H9 (cell line): ENCODE measurements around the gene SLC34A3. TPM values are rescaled to one million over a fixed set of nuclear protein-coding genes. Genes with fewer than 3 reads are reported as not detected.

Source experiments
- DNase-seq: peaks from one replicate; pipeline ENCODE4 v3.0.0-alpha.2; 2017
- H2AFZ ChIP-seq: one replicate; pipeline ENCODE4 v1.6.1; 2013; ENCODE audit warnings: mild to moderate bottlenecking, low read length, control low read depth, moderate library complexity
- H2AK5ac ChIP-seq: 2 replicates; pipeline ENCODE4 v1.6.1; 2013; ENCODE audit warnings: low read length, control low read depth, mixed read lengths; ENCODE audit not compliant: insufficient read length
- H2BK120ac ChIP-seq: one replicate; pipeline ENCODE4 v1.6.1; 2013; ENCODE audit warnings: low read depth, mild to moderate bottlenecking, low read length, control low read depth, inconsistent platforms; ENCODE audit not compliant: poor library complexity, severe bottlenecking
- H2BK12ac ChIP-seq: 2 replicates; pipeline ENCODE4 v1.6.1; 2013; ENCODE audit warnings: low read length, control low read depth, mixed read lengths, low read depth; ENCODE audit not compliant: insufficient read length
- H2BK15ac ChIP-seq: 2 replicates; pipeline ENCODE4 v1.6.1; 2013; ENCODE audit warnings: low read depth, low read length, control low read depth
- H2BK20ac ChIP-seq: one replicate; pipeline ENCODE4 v1.6.1; 2013; ENCODE audit warnings: low read depth, mild to moderate bottlenecking, low read length, control low read depth, inconsistent platforms; ENCODE audit not compliant: poor library complexity, severe bottlenecking
- H2BK5ac ChIP-seq: 2 replicates; pipeline ENCODE4 v1.6.1; 2013; ENCODE audit warnings: low read length, control low read depth, mixed read lengths; ENCODE audit not compliant: insufficient read length
- H3K14ac ChIP-seq: 2 replicates; pipeline ENCODE4 v1.6.1; 2013; ENCODE audit warnings: low read length, control low read depth; ENCODE audit not compliant: insufficient read depth
- H3K18ac ChIP-seq: 2 replicates; pipeline ENCODE4 v1.6.1; 2013; ENCODE audit warnings: low read depth, mild to moderate bottlenecking, mixed read lengths, low read length, control low read depth; ENCODE audit not compliant: insufficient read length
- H3K23ac ChIP-seq: 2 replicates; pipeline ENCODE4 v1.6.1; 2013; ENCODE audit warnings: low read length, control low read depth, mixed read lengths, low read depth; ENCODE audit not compliant: insufficient read length
- H3K23me2 ChIP-seq: 2 replicates; pipeline ENCODE4 v1.6.1; 2013; ENCODE audit warnings: low read depth, mild to moderate bottlenecking, mixed read lengths, low read length, control low read depth; ENCODE audit not compliant: insufficient read length, poor library complexity, severe bottlenecking
- H3K27ac ChIP-seq: 2 replicates; pipeline ENCODE4 v1.5.1; 2013; ENCODE audit warnings: low read length, control low read depth, mixed read lengths, low read depth; ENCODE audit not compliant: insufficient read length
- H3K27me3 ChIP-seq: 2 replicates; pipeline ENCODE4 v1.6.1; 2013; ENCODE audit warnings: low read length, control low read depth, inconsistent platforms; ENCODE audit not compliant: insufficient read depth
- H3K4ac ChIP-seq: 2 replicates; pipeline ENCODE4 v1.6.1; 2013; ENCODE audit warnings: low read depth, mild to moderate bottlenecking, control low read depth, inconsistent platforms, low read length, moderate library complexity
- H3K4me1 ChIP-seq: 2 replicates; pipeline ENCODE4 v1.6.1; 2013; ENCODE audit warnings: low read length, control low read depth, inconsistent platforms; ENCODE audit not compliant: insufficient read depth
- H3K4me2 ChIP-seq: 2 replicates; pipeline ENCODE4 v1.6.1; 2013; ENCODE audit warnings: low read length, control low read depth, mixed read lengths; ENCODE audit not compliant: insufficient read length, insufficient read depth
- H3K56ac ChIP-seq: 2 replicates; pipeline ENCODE4 v1.6.1; 2013; ENCODE audit warnings: low read depth, mild to moderate bottlenecking, mixed read lengths, low read length, control low read depth; ENCODE audit not compliant: insufficient read length
- H3K79me1 ChIP-seq: 2 replicates; pipeline ENCODE4 v1.6.1; 2013; ENCODE audit warnings: low read depth, mild to moderate bottlenecking, moderate library complexity, low read length, control low read depth, inconsistent platforms; ENCODE audit not compliant: insufficient read depth, poor library complexity, severe bottlenecking
- H3K79me2 ChIP-seq: 2 replicates; pipeline ENCODE4 v1.6.1; 2013; ENCODE audit warnings: low read length, control low read depth, inconsistent platforms; ENCODE audit not compliant: insufficient read depth
- H3K9ac ChIP-seq: 2 replicates; pipeline ENCODE4 v1.6.1; 2013; ENCODE audit warnings: low read length, control low read depth, mixed read lengths; ENCODE audit not compliant: insufficient read length; ENCODE audit errors: extremely low read depth
- H3K9me3 ChIP-seq: one replicate; pipeline ENCODE4 v1.6.1; 2013; ENCODE audit warnings: low read depth, low read length, inconsistent platforms; ENCODE audit not compliant: control insufficient read depth
- H3T11ph ChIP-seq: one replicate; pipeline ENCODE4 v1.6.1; 2013; ENCODE audit warnings: mild to moderate bottlenecking, low read length, control low read depth, inconsistent platforms
- H4K20me1 ChIP-seq: one replicate; pipeline ENCODE4 v1.6.1; 2013; ENCODE audit not compliant: control insufficient read depth, insufficient read length, insufficient read depth
- H4K5ac ChIP-seq: 2 replicates; pipeline ENCODE4 v1.6.1; 2013; ENCODE audit warnings: low read depth, mild to moderate bottlenecking, mixed read lengths, low read length, control low read depth; ENCODE audit not compliant: insufficient read length
- H4K8ac ChIP-seq: replicated peaks from 2 replicates; pipeline ENCODE4 v1.6.1; 2013; ENCODE audit warnings: low read length, control low read depth, mixed read lengths, low read depth; ENCODE audit not compliant: insufficient read length
- H4K91ac ChIP-seq: 2 replicates; pipeline ENCODE4 v1.6.1; 2013; ENCODE audit warnings: low read depth, mild to moderate bottlenecking, moderate library complexity, mixed read lengths, low read length, control low read depth; ENCODE audit not compliant: insufficient read length
- H3K27ac Mint-ChIP-seq, 3 experiments: 2 replicates in 2 of 3; 3 replicates in 1 of 3; pipeline ENCODE4 v1.8.0; 2020 to 2021; ENCODE audit warnings: mixed read lengths in 3 of 3, mild to moderate bottlenecking in 1 of 3, moderate library complexity in 1 of 3
- H3K27me3 Mint-ChIP-seq: 2 replicates; pipeline ENCODE4 v1.8.0; 2021; ENCODE audit warnings: low read depth, mild to moderate bottlenecking, moderate library complexity, mixed read lengths
- H3K36me3 Mint-ChIP-seq, 3 experiments: 2 replicates in 2 of 3; 3 replicates in 1 of 3; pipeline ENCODE4 v1.8.0; 2020 to 2021; ENCODE audit warnings: low read depth in 3 of 3, mixed read lengths in 3 of 3; ENCODE audit not compliant: insufficient read depth in 1 of 3
- H3K4me1 Mint-ChIP-seq, 2 experiments: 2 replicates each; pipeline ENCODE4 v1.8.0; 2020; ENCODE audit warnings: mixed read lengths in 2 of 2
- H3K4me3 Mint-ChIP-seq, 2 experiments: 2 replicates in 1 of 2; 3 replicates in 1 of 2; pipeline ENCODE4 v1.8.0; 2020 to 2021; ENCODE audit warnings: mild to moderate bottlenecking in 2 of 2, mixed read lengths in 2 of 2, moderate library complexity in 1 of 2
- H3K9me3 Mint-ChIP-seq, 2 experiments: 2 replicates in 1 of 2; 3 replicates in 1 of 2; pipeline ENCODE4 v1.8.0; 2020; ENCODE audit warnings: mild to moderate bottlenecking in 2 of 2, mixed read lengths in 2 of 2, moderate library complexity in 1 of 2
- WGBS: extraction: QIAGEN DNeasy Blood & Tissue Kit; methylation state at CpG from one replicate; pipeline ENCODE4 v1.1.7; 2013; ENCODE audit warnings: missing lambda C conversion rate, low lambda C conversion rate, mixed read lengths; ENCODE audit not compliant: insufficient read length; ENCODE audit errors: extremely low coverage; 5-methylcytosine and 5-hydroxymethylcytosine counted together
- total RNA-seq: library from RNA; stranded (reverse); gene quantifications from 2 replicates; pipeline ENCODE4 v1.2.1, GENCODE V29; 2021
- TF ChIP-seq, protein P1 (sequence below): fragments of 200-600 bp; sonication (generic); conservative IDR thresholded peaks from 3 replicates; pipeline ENCODE4 v1.8.0; 2021; ENCODE audit warnings: antibody characterized with exemption, mild to moderate bottlenecking

SLC34A3 gene
- total RNA-seq, 1 experiment from 2014 or later: not detected

DNA sequence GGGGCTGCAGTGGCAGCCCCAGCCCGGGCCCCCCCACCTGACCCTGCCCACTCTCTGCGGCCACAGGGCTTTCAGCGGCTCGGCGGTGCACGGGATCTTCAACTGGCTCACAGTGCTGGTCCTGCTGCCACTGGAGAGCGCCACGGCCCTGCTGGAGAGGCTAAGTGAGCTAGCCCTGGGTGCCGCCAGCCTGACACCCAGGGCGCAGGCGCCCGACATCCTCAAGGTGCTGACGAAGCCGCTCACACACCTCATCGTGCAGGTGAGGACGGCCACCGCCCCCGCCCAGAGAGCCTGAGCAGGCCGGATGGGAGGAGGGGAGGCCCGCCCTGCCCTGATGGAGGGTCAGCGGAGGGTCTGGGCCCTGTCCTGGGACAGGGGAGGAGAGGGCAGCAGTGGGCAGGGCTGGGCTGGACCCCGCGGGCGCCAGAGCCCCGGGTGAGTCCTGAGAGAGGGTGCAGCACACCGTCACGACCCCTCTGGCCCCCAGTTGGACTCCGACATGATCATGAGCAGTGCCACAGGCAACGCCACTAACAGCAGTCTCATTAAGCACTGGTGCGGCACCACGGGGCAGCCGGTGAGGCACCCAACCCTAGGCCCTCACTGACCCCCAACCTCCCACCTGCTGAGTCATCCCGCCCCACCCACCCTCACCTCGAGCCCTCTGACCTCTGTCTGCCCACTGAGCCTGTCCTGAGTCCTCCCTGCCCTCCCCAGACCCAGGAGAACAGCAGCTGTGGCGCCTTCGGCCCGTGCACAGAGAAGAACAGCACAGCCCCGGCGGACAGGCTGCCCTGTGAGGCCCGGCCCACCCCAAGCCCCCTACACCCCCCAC is 2.7 kb downstream of the SLC34A3 start:
- Mint-ChIP-seq H3K27me3 (peaks cover 7% of the 10 kb centered on the region), H3K4me3 (no peak overlapping the region), H3K9me3 (no peaks in the 10 kb centered on the region), H3K36me3 (no peaks in the 10 kb centered on the region), H3K4me1 (peaks cover 8 to 13% of the 10 kb centered on the region in 2 experiments), H3K27ac (no peak overlapping the region)
- H3K56ac ChIP-seq: no peak overlapping the region
- H2BK120ac ChIP-seq: no peak overlapping the region
- no peaks in the 10 kb centered on the region for H3K27me3 ChIP-seq
- no peak overlapping the region for H2AFZ ChIP-seq
- no peaks in the 10 kb centered on the region for H3K23me2 ChIP-seq
- H3K4me2 ChIP-seq: no peak overlapping the region
- no peak overlapping the region for H4K5ac ChIP-seq
- no peak overlapping the region for H2AK5ac ChIP-seq
- no peak for DNase-seq
- no peak overlapping the region for H2BK12ac ChIP-seq
- H2BK5ac ChIP-seq: no peak overlapping the region
- no peak overlapping the region for H3T11ph ChIP-seq
- no peak overlapping the region for H3K18ac ChIP-seq
- H3K9ac ChIP-seq: no peak overlapping the region
- no peak overlapping the region for H2BK15ac ChIP-seq
- no peaks in the 10 kb centered on the region for H3K9me3 ChIP-seq
- H4K20me1 ChIP-seq: no peaks in the 10 kb centered on the region
- TF ChIP-seq, protein P1, sequence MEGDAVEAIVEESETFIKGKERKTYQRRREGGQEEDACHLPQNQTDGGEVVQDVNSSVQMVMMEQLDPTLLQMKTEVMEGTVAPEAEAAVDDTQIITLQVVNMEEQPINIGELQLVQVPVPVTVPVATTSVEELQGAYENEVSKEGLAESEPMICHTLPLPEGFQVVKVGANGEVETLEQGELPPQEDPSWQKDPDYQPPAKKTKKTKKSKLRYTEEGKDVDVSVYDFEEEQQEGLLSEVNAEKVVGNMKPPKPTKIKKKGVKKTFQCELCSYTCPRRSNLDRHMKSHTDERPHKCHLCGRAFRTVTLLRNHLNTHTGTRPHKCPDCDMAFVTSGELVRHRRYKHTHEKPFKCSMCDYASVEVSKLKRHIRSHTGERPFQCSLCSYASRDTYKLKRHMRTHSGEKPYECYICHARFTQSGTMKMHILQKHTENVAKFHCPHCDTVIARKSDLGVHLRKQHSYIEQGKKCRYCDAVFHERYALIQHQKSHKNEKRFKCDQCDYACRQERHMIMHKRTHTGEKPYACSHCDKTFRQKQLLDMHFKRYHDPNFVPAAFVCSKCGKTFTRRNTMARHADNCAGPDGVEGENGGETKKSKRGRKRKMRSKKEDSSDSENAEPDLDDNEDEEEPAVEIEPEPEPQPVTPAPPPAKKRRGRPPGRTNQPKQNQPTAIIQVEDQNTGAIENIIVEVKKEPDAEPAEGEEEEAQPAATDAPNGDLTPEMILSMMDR: no peak
- no peak overlapping the region for H3K4ac ChIP-seq
- H3K79me2 ChIP-seq: no peaks in the 10 kb centered on the region
- H2BK20ac ChIP-seq: no peak overlapping the region
- no peaks in the 10 kb centered on the region for H3K79me1 ChIP-seq
- H3K27ac ChIP-seq: no peak overlapping the region
- no CpG with 5 or more reads among the region's 40 CpGs for WGBS
- H3K23ac ChIP-seq: no peak overlapping the region
- H4K8ac ChIP-seq: no peak overlapping the region
- peaks cover 3% of the 10 kb centered on the region; the same call in 1 of the 2 replicates for H3K4me1 ChIP-seq
- no peak overlapping the region for H4K91ac ChIP-seq
- no peak overlapping the region for H3K14ac ChIP-seq
